Activated naive CD8-positive, alpha-beta T cell treated with anti-CD3 and anti-CD28 coated beads, Interleukin-2, amount 50 U/mL, for 24 hours (primary cell): ENCODE measurements around the gene BBX.

Experiments
- ATAC-seq: fragments of 150-1000 bp; cut with Tn5 transposase; one replicate; pipeline ENCODE4 v1.10.0; 2021
- DNase-seq: peaks from one replicate; pipeline ENCODE4 v3.0.0; 2021
- H3K27ac Mint-ChIP-seq: one replicate; pipeline ENCODE4 v1.8.0; 2021; ENCODE audit warnings: mild to moderate bottlenecking, mixed read lengths
- H3K27me3 Mint-ChIP-seq: one replicate; pipeline ENCODE4 v1.8.0; 2021; ENCODE audit warnings: mixed read lengths
- H3K36me3 Mint-ChIP-seq: one replicate; pipeline ENCODE4 v1.8.0; 2021; ENCODE audit warnings: low read depth, mixed read lengths
- H3K4me1 Mint-ChIP-seq: one replicate; pipeline ENCODE4 v1.8.0; 2021; ENCODE audit warnings: mixed read lengths
- H3K4me3 Mint-ChIP-seq: one replicate; pipeline ENCODE4 v1.8.0; 2021; ENCODE audit warnings: mild to moderate bottlenecking, moderate library complexity, mixed read lengths
- H3K9me3 Mint-ChIP-seq: one replicate; pipeline ENCODE4 v1.8.0; 2021; ENCODE audit warnings: mixed read lengths

BBX gene

DNA sequence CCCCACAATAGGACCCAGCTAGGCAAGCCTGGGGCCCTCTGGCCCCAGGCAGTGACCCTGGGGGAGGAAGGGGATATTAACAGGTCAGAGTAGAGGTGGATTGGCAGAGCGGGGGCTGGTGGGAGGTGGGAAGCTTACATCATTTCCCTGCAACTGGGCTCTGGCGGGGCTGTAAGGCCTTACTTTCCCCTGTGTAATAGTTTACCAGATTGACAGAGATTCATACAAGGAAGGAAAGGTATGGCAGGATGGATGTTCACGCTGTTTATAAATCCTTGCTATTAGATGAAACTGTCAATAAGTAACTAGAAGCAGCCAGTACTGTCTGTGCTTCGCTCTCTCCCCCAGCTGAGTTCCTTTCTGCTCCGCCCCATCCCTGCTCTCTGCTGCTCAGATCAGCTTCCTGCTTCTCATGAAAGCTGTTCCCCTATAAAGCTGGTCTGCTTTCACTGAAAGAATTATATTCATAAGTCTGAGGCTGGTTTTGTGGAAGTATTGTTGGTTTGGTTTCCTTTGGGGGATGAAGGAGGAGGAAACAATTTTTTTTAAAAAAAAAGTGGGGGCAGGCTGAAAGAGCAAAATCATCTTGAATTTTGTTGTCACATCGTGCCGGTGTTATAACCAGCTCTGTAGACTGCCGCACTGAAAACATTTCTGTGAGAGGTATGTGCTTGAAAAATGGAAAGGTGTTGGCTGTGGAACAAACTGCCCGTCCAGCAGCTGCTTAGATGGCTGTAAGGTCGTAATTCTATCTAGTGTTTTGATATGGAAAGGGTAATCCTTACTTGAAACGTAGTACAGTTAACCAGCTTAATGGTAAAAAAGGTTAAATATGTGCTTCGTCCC lies 76.4 kb downstream of the BBX start:
- peak overlapping the region; percentile 92 for H3K27ac Mint-ChIP-seq
- ATAC-seq = peak; percentile 87
- peaks cover 52% of the 10 kb centered on the region for H3K4me1 Mint-ChIP-seq
- H3K4me3 Mint-ChIP-seq = peak overlapping the region; percentile 87
- H3K9me3 Mint-ChIP-seq = no peaks in the 10 kb centered on the region
- H3K36me3 Mint-ChIP-seq = peaks cover 6% of the 10 kb centered on the region
- DNase-seq = peak; percentile 46
- H3K27me3 Mint-ChIP-seq = no peaks in the 10 kb centered on the region

DNA sequence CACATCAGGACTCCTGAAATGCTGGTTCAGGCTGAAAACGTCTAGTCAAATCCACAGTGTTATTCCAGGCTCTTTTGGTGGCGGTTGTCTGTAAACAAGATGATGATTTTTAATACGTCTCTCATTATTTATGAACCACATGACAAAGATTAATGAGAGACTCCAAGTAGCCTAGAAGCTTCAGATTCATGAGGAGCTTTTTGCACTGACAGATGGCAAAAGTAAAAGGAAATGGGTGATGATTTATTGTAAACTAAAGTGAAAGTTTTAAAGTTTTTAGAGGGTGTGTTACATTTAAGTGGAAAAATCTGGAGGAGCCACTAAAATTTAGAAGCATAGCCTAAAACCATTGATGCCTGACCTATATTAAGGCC lies 77.0 kb downstream of the BBX start:
- ATAC-seq = no peak

DNA sequence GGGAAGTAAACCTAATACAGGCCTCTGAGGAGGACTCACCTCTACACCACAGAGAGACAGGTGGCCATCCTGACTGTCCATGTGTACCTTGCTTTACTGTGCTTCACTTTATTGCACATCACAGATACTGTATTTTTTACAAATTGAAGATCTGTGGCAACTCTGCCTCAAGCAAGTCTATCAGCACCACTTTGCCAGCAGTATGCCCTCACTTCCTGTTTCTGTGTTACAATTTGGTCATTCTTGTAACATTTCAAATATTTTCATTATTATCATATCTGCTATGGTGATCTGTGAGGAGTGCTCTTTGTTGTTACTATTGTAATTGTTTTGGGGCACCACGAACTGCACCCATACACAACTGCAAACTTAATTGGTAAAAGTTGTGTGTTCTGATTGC lies 78.0 kb downstream of the BBX start:
- H3K27ac Mint-ChIP-seq = peak overlapping the region; percentile 20
- no peak overlapping the region for H3K4me3 Mint-ChIP-seq
- DNase-seq (no peak), ATAC-seq (no peak)
- peaks cover 6% of the 10 kb centered on the region for H3K36me3 Mint-ChIP-seq
- peaks cover 54% of the 10 kb centered on the region for H3K4me1 Mint-ChIP-seq
- H3K27me3 Mint-ChIP-seq = no peaks in the 10 kb centered on the region
- H3K9me3 Mint-ChIP-seq = no peaks in the 10 kb centered on the region

More for the DNA sequence above, 77.0 kb downstream of the BBX start:
- H3K4me3 Mint-ChIP-seq = peak overlapping the region; percentile 87
- peaks cover 59% of the 10 kb centered on the region for H3K4me1 Mint-ChIP-seq
- peaks cover 6% of the 10 kb centered on the region for H3K36me3 Mint-ChIP-seq
- H3K27me3 Mint-ChIP-seq = no peaks in the 10 kb centered on the region
- no peak for DNase-seq
- H3K9me3 Mint-ChIP-seq = no peaks in the 10 kb centered on the region
- H3K27ac Mint-ChIP-seq = peak overlapping the region; percentile 92

DNA sequence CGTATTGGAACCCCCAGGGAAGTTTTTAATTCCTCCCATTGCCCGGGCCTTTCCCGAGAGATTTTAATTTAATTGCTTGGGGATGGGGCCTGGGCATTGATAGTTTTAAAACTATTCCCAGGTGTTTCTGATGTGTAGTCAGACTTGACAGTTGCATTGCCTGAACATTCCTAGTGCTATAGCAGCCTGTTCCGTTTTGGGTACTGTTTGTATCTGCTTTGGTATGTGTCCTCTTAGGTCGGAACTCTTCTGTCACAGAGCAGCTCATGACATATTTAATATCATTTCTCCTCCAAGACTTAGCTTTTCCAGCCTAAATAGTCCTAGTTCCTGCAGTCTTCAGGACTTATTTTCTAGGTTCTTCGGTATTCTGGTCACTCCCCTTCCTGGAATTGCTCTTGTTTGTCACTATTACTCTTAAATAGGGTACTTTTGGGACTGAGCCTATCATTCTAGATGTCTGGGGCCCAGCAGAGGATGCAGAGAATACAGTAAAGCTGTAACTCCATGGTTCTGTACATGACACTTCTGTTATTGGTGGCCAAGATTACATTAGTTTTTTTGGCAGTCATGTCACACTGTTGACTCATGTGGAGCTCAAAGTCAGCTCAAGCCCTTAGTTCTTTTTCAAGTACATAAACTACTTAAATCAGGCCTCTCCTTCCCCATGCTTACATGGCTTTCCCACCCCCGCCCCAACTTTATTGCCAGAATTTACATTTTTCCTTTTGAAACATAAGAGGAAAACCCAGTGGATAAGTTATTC lies 81.5 kb downstream of the BBX start:
- Mint-ChIP-seq H3K36me3 (peaks cover 28% of the 10 kb centered on the region), H3K4me3 (no peak overlapping the region), H3K9me3 (peaks cover 20% of the 10 kb centered on the region), H3K27ac (peak overlapping the region; percentile 14), H3K4me1 (peaks cover 32% of the 10 kb centered on the region), H3K27me3 (no peaks in the 10 kb centered on the region)
- ATAC-seq = no peak
- DNase-seq = no peak

DNA sequence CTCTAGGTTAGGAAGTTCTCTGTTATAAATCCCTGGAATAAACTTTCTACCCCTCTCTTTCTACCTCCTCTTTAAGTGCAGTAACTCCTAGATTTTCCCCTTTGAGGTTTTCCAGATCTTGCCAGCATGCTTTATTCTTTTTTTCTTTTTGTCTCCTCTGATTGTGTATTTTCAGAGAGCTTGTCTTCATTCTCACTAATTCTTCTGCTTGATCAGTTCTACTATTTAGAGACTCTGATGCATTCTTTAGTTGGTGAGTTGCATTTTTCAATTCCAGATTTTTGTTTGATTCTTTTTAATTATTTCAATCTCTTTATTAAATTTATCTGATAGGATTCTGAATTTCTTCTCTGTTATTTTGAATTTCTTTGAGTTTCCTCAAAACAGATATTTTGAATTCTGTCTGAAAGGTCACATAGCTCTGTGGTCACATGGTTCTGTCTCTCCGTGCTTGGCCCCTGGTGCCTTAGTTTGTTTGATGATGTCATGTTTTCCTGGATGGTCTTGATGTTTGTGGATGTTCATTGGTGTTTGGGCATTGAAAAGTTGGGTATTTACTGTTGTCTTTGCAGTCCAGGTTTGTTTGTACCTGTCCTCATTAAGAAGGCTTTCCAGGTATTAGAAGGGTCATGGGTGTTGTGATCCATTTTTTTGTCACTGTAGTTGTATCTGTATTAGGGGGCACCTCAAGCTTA lies 89.2 kb downstream of the BBX start:
- peaks cover 11% of the 10 kb centered on the region for H3K4me1 Mint-ChIP-seq

DNA sequence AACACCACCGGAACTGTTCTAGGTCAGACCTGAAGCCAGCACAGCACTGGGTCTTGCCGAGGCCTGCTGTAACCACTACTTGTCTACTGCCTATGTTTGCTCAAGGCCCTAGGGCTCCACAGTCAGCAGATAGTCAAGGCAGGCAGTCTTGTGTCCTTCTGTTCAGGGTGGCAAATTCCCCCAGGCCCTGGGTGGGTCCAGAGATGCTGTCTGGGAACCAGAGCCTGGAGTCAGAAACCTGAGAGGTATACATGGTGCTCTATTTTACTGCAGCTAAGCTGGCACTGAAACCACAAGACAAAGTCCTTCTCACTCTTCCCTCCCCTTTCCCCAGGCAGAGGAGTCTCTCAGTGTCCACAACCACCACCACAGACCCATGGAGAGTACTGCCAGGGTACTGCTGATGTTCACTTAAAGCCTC lies 89.9 kb downstream of the BBX start:
- Mint-ChIP-seq H3K27me3 (no peaks in the 10 kb centered on the region), H3K9me3 (peaks cover 45% of the 10 kb centered on the region), H3K36me3 (peaks cover 47% of the 10 kb centered on the region), H3K4me1 (peaks cover 9% of the 10 kb centered on the region), H3K4me3 (no peak overlapping the region), H3K27ac (no peak overlapping the region)
- ATAC-seq (no peak), DNase-seq (no peak)

More for the DNA sequence above, 89.2 kb downstream of the BBX start:
- DNase-seq (no peak), ATAC-seq (no peak)
- Mint-ChIP-seq H3K4me3 (no peak overlapping the region), H3K27ac (no peak overlapping the region), H3K36me3 (peaks cover 52% of the 10 kb centered on the region), H3K9me3 (peaks cover 49% of the 10 kb centered on the region), H3K27me3 (no peaks in the 10 kb centered on the region)

DNA sequence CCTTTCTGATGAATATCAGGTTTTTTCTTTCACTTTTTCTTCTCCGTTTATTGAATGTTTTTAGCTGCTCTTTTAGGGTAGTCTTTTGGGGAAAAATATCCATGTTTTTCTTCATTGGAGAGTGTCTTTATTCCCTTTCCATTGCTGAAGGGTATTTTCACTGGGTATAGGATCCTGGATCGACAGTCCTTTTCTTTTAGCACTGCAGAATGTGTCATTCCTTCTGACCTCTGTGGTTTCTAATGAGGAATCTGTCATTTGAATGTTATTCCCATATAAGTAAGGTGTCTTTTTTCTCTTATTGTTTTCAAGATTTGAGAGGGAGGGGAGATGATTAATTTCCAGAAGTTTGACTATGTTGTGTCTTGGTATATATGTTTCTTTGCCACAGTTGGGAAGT lies 96.8 kb downstream of the BBX start:
- DNase-seq (no peak), ATAC-seq (no peak)
- Mint-ChIP-seq H3K36me3 (peaks cover 3% of the 10 kb centered on the region), H3K4me3 (no peak overlapping the region), H3K27me3 (no peaks in the 10 kb centered on the region), H3K27ac (no peak overlapping the region), H3K4me1 (peaks cover 45% of the 10 kb centered on the region), H3K9me3 (no peaks in the 10 kb centered on the region)

DNA sequence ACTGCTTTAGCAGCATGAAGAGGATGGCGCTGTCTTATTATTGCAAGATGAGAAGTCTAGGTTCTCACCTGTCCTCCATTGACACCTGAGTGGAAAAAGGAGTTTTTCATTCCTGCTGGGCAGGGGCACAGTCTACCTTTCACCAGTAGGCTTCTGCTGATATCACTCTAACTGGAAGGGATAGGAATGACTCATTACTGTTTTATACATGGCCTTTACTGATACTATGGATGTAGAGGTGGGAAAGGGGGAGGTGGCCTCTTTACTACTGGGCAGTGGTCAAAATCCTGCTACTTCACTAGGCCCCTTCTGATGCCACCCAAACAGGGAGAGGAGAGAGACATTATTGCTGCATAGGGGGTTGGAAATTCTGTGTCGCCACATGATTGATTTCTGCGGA lies 97.8 kb downstream of the BBX start:
- no peak overlapping the region for H3K27ac Mint-ChIP-seq
- peaks cover 3% of the 10 kb centered on the region for H3K36me3 Mint-ChIP-seq
- H3K27me3 Mint-ChIP-seq = no peaks in the 10 kb centered on the region
- no peak for DNase-seq
- no peak for ATAC-seq
- H3K9me3 Mint-ChIP-seq = no peaks in the 10 kb centered on the region
- peaks cover 41% of the 10 kb centered on the region for H3K4me1 Mint-ChIP-seq
- no peak overlapping the region for H3K4me3 Mint-ChIP-seq

DNA sequence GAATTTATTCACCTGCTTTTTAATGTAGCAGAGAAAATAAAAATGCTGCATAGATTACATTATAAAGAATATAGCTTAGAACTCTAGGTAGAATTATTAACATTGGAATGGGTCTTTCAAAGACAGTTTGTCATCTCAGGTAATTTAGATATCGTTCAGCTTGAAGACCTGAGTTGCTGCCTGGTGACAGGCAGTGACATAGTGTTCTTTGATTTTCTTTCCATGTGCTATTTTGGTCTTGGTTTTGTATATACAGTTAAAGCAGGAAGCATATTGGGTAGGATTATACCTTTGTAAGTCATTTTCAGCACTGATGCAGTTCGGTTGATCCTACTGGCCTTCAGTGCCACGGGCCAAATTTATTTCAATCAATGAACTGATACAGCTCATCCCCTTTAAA lies 98.7 kb downstream of the BBX start:
- no peak overlapping the region for H3K4me3 Mint-ChIP-seq
- H3K4me1 Mint-ChIP-seq = peaks cover 44% of the 10 kb centered on the region
- no peaks in the 10 kb centered on the region for H3K9me3 Mint-ChIP-seq
- H3K36me3 Mint-ChIP-seq = peaks cover 3% of the 10 kb centered on the region
- no peak for DNase-seq
- H3K27ac Mint-ChIP-seq = no peak overlapping the region
- no peaks in the 10 kb centered on the region for H3K27me3 Mint-ChIP-seq
- no peak for ATAC-seq

DNA sequence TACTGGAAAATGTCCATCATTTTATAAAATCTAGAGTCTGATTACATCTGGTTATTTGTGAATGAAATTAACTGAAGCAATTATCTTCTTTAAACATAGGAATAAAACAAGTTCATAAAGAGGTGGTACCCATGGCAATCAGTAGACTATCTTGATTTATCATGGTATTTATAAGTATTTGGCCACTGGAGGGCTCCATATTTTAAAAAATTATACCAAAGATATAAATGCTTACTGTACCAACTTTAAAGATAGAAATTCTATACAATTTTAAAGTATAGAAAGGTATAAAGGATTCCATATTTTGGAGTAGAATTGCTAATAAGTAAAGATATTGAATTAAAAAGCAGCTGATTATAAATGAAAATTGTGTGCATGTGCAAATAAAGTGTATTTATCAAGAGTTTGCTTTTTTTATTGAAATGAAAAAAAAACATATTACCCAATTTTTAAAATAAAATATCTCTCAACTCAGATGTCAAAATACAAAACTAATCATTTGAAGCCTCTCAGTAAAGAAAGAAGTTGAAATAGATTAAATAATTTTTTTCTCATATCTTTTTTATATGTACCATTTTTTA lies 105.3 kb downstream of the BBX start:
- H3K9me3 Mint-ChIP-seq = no peaks in the 10 kb centered on the region
- ATAC-seq (no peak), DNase-seq (no peak)
- no peak overlapping the region for H3K4me3 Mint-ChIP-seq
- H3K27me3 Mint-ChIP-seq = no peaks in the 10 kb centered on the region
- no peaks in the 10 kb centered on the region for H3K36me3 Mint-ChIP-seq
- peaks cover 41% of the 10 kb centered on the region for H3K4me1 Mint-ChIP-seq
- no peak overlapping the region for H3K27ac Mint-ChIP-seq

DNA sequence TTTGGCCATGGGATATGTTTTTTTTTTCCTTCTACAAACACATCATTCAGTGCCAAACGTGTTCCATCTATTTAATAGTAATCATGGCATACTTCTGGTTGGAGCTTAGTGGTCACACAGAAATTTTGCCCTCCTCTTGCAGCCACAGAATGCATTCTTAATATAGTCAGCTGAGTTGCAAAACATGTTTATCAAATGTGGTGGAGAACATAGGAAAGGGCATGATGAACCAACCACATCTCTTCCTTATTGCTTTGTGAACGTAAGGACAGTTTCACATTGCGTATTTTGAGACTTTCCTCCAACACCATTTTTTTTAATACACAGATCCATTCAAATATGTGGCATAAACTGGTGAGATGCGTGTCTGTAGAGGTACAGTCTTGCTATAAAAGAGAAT lies 106.8 kb downstream of the BBX start:
- DNase-seq = no peak
- Mint-ChIP-seq H3K36me3 (no peaks in the 10 kb centered on the region), H3K9me3 (no peaks in the 10 kb centered on the region), H3K27me3 (no peaks in the 10 kb centered on the region), H3K4me3 (no peak overlapping the region), H3K27ac (no peak overlapping the region), H3K4me1 (peaks cover 51% of the 10 kb centered on the region)
- ATAC-seq = no peak

DNA sequence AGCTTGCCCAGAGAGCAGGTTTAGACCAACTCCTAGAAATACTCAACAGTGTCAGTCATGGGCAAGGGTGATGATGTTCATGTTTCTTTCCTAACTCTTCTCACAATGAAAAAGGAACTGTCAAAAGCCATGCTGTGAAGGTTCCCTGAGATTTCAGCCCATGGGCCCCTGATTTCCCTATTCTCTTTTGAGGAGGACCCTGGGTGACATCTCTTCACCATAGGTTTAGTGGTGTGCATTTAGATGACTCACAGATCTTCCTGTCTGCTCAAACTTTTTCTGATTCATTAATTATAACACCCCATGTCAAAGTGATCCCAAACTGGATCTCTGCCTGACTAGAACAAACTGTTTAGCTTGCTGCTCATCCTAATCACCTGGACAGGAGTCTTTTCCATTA lies 108.0 kb downstream of the BBX start:
- no peaks in the 10 kb centered on the region for H3K9me3 Mint-ChIP-seq
- H3K4me1 Mint-ChIP-seq = peaks cover 51% of the 10 kb centered on the region
- ATAC-seq = peak; percentile 84
- H3K27ac Mint-ChIP-seq = peak overlapping the region; percentile 50
- H3K27me3 Mint-ChIP-seq = no peaks in the 10 kb centered on the region
- H3K36me3 Mint-ChIP-seq = no peaks in the 10 kb centered on the region
- DNase-seq = no peak
- no peak overlapping the region for H3K4me3 Mint-ChIP-seq

DNA sequence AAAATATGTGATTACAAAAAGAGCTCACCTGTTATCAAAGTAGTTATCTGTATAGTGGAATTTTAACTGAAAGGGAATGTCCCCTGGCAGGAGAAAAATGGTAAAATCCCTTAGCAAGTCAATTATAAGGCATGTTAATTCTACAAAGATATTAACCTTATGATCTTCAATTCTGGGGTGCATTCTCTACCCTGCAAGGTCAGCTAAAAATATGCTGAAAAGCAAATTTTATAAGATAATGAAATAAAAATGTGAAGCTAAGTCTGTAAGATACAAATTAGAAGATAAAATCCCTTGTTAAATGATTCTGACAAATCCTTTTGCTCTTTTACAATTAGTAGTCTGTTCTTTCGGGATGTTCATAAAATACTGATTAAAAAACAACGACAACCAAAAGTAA lies 109.8 kb downstream of the BBX start:
- peaks cover 2% of the 10 kb centered on the region for H3K36me3 Mint-ChIP-seq
- no peaks in the 10 kb centered on the region for H3K9me3 Mint-ChIP-seq
- peaks cover 45% of the 10 kb centered on the region for H3K4me1 Mint-ChIP-seq
- H3K4me3 Mint-ChIP-seq = no peak overlapping the region
- ATAC-seq (no peak), DNase-seq (no peak)
- no peaks in the 10 kb centered on the region for H3K27me3 Mint-ChIP-seq
- no peak overlapping the region for H3K27ac Mint-ChIP-seq

DNA sequence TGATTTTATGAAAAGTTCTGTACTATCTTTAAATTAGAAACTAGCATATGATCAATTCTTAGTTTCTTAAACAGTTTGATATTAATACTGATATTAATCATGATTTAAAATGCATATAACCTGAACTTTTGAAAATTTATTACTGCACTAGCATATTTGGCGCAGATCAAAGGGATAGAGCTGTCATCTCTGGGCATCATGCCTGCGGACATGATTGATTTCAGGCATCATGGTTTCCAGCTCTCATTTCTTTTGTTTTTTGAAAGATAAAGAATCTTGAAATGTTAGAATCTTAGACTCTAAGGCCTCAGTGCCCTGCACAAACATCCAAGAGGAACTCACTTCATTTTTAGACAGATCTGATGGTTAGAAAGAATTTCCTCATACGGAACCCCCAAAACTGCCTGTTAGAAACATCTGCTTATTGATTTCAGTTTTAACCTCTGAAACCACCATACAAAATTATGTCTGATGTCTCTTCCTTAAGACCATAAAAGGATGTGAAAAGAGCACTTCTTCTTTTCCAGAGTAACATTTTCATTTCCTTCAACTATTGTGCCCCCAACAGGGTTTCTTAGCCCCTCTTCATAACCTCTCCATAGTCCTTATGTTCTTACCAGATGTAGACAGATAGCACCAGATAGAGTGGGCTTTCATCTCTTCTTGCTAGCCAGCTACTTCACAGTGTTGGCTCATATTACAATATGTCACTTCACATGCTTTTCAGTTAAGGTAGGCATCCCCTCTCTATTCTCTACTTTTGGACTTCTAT lies 110.8 kb downstream of the BBX start:
- Mint-ChIP-seq H3K27ac (no peak overlapping the region), H3K27me3 (no peaks in the 10 kb centered on the region), H3K4me3 (peak overlapping the region; percentile 0), H3K4me1 (peaks cover 45% of the 10 kb centered on the region), H3K36me3 (peaks cover 5% of the 10 kb centered on the region), H3K9me3 (no peaks in the 10 kb centered on the region)
- peak; percentile 42 for ATAC-seq
- DNase-seq = no peak
